Muscle layer of colon (tissue), 2 donors: ENCODE measurements around the gene DUSP12.

Experiments
- H3K27ac ChIP-seq: one replicate; pipeline ENCODE4 v1.7.0; 2013; ENCODE audit warnings: low read depth, mild to moderate bottlenecking, low read length, moderate library complexity
- H3K27me3 ChIP-seq, 2 donors: one replicate each; pipeline ENCODE4 v1.7.0; 2013; ENCODE audit warnings: low read length in 2 of 2, mild to moderate bottlenecking in 2 of 2; ENCODE audit not compliant: insufficient read depth in 2 of 2, control insufficient read depth in 1 of 2
- H3K36me3 ChIP-seq: one replicate; pipeline ENCODE4 v1.7.0; 2013; ENCODE audit warnings: mild to moderate bottlenecking, low read length; ENCODE audit not compliant: insufficient read depth
- H3K4me1 ChIP-seq: one replicate; pipeline ENCODE4 v1.7.0; 2013; ENCODE audit warnings: mild to moderate bottlenecking, low read length; ENCODE audit not compliant: insufficient read depth
- H3K4me3 ChIP-seq, 2 donors: one replicate each; pipeline ENCODE4 v1.7.0; 2013; ENCODE audit warnings: low read length in 2 of 2, low read depth in 1 of 2, mild to moderate bottlenecking in 1 of 2, moderate library complexity in 1 of 2
- H3K9ac ChIP-seq: one replicate; pipeline ENCODE4 v1.7.0; 2013; ENCODE audit warnings: low read length
- H3K9me3 ChIP-seq: one replicate; pipeline ENCODE4 v1.7.0; 2013; ENCODE audit warnings: mild to moderate bottlenecking, low read length
- donor health status: abdominal sarcoma.
- donor health status: Adenocarcinoma of cecum.

Gene DUSP12

DNA sequence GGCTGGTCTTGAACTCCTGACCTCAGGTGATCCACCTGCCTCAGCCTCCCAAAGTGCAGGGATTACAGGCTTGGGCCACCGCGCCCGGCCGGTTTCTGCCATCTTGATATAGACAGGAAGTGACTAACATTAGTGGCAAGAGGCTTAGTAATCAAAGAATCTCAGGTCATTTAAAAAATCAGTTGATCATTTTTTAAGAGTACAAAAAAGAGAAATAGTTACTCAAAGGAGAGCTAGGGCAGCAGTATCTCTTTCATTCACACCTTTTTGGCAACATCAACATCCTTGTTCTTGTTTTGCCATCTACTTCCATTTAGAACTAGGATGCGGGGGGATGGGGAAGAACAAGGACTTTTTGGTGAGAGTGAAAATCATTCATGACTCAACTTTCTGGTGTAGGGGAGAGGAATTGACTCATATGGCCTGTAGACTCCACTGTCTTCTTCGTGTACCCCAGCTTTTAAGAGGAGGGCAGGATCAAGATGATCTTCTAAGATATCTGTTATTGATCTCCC is 19.5 kb upstream of the DUSP12 start:
- Histone ChIP-seq H3K4me1 (peaks cover 5% of the 10 kb centered on the region), H3K27ac (no peak overlapping the region), H3K9ac (no peak overlapping the region), H3K27me3 (no peaks in the 10 kb centered on the region), H3K4me3 (no peak overlapping the region), H3K9me3 (no peaks in the 10 kb centered on the region), H3K36me3 (no peaks in the 10 kb centered on the region)

DNA sequence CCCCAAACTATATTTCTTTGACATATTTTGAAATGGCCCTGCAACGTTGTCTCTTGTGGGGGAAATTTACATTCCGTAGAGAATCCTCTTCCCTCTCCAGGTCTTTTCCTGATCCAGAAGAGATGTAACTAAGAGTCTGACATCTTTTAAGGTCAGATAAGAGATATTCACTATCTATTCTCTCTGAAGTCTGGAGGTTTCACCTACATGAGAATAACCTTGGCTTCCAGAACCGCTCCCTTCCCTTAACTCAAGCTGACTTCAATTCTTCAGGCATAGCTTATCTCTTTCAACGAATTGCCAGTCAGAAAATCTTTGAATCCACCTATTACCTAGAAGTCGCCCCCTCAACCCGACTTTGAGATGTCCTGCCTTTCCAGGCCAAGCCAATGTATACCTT is 18.3 kb upstream of the DUSP12 start:
- H3K36me3 ChIP-seq, result no peaks in the 10 kb centered on the region
- H3K4me1 ChIP-seq, result no peaks in the 10 kb centered on the region
- no peaks in the 10 kb centered on the region for H3K27me3 ChIP-seq
- no peaks in the 10 kb centered on the region for H3K9me3 ChIP-seq
- no peak overlapping the region for H3K27ac ChIP-seq
- no peak overlapping the region for H3K9ac ChIP-seq
- H3K4me3 ChIP-seq, result no peak overlapping the region

DNA sequence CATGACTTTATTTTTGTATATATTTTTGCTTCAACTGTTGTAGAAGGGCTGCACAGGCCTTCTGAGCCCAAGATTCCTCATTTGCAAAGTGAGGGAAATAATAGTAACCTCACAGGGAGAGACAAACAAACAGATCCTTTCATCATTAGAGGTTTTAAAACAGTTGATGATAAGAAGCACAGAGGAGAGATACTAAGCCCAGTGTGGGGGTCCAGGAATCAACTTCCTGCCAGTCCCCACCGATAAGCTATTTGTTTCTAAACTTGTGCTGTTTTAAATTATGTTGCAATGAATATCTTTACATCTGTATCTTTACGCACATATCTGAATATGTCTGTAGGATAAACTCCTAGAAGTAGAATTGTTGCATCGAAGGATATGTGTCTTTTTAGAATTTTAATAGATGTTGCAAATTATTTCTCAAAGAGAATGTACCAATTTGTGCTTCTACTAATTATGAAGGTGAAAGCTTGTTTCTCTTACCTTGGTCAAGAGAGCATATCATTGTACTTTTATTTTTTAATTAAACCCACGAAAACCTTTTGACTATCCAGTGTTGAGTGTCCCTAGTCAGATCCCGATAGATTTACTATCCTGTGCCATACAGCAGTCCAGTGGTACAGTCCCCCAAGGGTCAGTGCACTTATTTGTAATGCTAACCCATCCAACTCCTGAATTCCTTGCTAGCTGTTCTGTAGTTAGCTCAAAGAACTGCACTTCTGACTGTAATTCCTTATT is 17.4 kb upstream of the DUSP12 start:
- no peaks in the 10 kb centered on the region for H3K4me1 ChIP-seq
- no peak overlapping the region for H3K9ac ChIP-seq
- H3K27ac ChIP-seq, result no peak overlapping the region
- H3K9me3 ChIP-seq, result no peaks in the 10 kb centered on the region
- H3K36me3 ChIP-seq, result no peaks in the 10 kb centered on the region
- H3K27me3 ChIP-seq, result no peaks in the 10 kb centered on the region
- no peak overlapping the region for H3K4me3 ChIP-seq

DNA sequence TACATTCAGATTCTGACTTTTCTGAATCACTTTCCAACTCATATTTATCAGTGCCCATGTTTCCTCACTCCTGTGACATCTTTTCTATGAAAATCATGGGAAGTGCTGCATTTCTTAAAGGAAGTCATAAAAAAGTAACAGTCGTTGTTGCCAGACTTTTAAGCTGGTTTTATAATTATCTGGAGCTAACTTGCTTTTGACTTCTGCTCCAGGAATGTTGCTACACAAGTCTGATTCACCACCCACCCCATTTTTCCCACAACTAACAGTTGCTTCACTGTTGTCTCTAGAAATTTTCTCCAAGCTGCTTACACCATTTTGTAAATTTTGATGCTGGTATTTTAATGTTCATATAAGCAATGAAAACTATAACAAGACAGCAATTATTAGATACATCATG is 16.1 kb upstream of the DUSP12 start:
- Histone ChIP-seq H3K36me3 (no peaks in the 10 kb centered on the region), H3K27me3 (no peaks in the 10 kb centered on the region), H3K4me3 (no peak overlapping the region), H3K27ac (no peak overlapping the region), H3K9me3 (no peaks in the 10 kb centered on the region), H3K4me1 (no peaks in the 10 kb centered on the region), H3K9ac (no peak overlapping the region)

DNA sequence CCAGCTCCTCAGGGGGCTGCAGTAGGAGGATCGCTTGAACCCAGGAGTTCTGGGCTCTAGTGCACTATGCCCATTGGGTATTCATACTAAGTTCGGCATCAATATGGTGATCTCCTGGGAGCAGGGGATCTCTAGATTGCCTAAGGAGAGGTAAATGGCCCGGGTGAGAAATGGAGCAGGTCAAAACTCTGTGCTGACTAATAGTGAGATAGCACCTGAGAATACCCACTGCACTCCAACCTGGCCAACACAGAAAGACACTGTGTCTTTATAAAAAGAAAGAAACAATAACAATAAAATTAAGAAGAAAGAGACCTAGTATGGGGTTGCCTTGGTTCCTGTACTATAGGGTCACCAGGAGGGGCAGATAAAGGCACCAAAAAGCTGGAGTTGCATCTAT is 13.7 kb upstream of the DUSP12 start:
- H3K27ac ChIP-seq, result no peak overlapping the region
- no peak overlapping the region for H3K9ac ChIP-seq
- H3K27me3 ChIP-seq, result no peaks in the 10 kb centered on the region
- no peaks in the 10 kb centered on the region for H3K9me3 ChIP-seq
- H3K4me1 ChIP-seq, result no peaks in the 10 kb centered on the region
- no peak overlapping the region for H3K4me3 ChIP-seq
- H3K36me3 ChIP-seq, result no peaks in the 10 kb centered on the region

DNA sequence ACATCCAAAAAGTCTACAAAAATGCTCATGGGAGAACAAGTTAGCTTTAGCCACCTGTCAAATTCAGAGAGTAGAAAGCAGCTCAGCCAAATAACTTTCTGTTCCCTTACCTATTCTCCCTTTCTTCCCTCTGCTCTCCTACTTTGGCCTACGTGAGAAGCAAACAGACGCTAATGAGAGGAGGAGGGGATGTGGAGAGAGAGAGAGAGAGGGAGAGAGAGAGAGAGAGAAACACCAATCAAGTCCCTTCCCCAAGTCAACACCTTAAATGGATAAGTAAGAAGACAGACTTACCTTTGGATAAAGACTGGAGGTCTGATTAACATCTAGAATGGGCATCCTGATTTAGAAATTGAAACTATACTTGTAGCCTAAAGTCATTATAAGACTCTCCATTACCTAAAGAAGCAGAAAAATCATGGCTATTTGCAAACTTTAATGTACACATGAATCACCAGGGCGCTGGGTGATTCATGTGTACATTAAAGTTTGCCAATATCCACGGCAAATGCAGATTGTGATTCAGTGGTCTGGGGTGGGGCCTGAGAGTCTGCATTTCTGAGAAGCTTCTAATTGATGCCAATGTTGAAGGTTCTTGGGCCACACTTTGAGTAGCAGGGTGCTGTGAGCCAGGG is 13.1 kb upstream of the DUSP12 start:
- no peak overlapping the region for H3K27ac ChIP-seq
- H3K36me3 ChIP-seq, result no peaks in the 10 kb centered on the region
- H3K9ac ChIP-seq, result no peak overlapping the region
- no peak overlapping the region for H3K4me3 ChIP-seq
- H3K27me3 ChIP-seq, result no peaks in the 10 kb centered on the region
- no peaks in the 10 kb centered on the region for H3K9me3 ChIP-seq
- no peaks in the 10 kb centered on the region for H3K4me1 ChIP-seq

DNA sequence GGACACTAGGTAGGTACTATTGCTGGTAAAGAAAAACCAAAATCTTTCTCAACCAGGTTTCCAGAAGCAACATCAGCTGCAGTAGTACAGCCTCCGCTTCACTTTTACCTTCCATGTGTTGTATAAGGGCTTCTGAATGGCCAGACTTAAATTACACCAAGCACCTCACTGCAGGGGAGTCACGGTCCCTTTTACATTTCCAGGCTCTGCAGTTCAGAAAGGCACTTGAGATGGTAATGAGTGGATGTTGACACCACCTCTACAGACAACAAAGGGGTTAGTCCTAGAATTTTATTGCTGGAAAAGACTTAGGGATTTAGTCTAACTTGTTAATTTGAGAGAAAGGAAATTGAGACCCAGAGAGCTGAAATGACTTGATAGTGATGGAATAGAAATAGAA is 12.0 kb upstream of the DUSP12 start:
- no peak overlapping the region for H3K9ac ChIP-seq
- no peak overlapping the region for H3K4me3 ChIP-seq
- no peaks in the 10 kb centered on the region for H3K27me3 ChIP-seq
- no peaks in the 10 kb centered on the region for H3K36me3 ChIP-seq
- no peak overlapping the region for H3K27ac ChIP-seq
- H3K4me1 ChIP-seq, result no peaks in the 10 kb centered on the region
- H3K9me3 ChIP-seq, result no peaks in the 10 kb centered on the region

DNA sequence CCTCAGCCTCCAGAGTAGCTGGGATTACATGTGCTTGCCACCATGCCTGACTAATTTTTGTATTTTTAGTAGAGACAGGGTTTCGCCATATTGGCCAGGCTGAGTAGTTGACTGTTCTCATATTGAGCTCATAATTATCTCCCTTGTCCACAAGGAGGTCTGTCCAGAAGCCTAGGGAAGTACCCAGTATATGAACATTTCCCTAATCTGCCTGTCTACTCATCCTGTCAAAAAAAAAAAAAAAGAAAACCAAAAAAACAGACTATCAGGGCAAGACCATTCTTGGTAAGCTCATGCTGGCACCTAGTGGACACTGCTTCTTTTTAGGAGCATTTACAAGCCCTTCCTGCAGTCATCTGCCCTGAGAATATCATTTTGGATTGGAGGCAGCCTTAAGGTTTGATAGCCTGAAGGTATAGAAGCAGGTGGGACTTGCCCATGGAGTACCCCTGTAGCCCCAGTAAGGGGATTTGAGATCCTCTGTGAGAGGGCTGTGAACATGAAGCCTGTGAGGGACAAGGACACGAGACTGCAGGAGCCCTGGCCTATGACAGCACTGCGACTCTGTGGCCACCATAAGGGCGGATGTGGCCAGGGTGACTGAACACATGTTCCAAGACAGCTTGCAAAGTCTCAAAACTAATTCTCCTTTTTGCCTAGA is 10.8 kb upstream of the DUSP12 start:
- no peaks in the 10 kb centered on the region for H3K36me3 ChIP-seq
- H3K4me3 ChIP-seq, result no peak overlapping the region
- H3K4me1 ChIP-seq, result no peaks in the 10 kb centered on the region
- no peak overlapping the region for H3K27ac ChIP-seq
- H3K9me3 ChIP-seq, result no peaks in the 10 kb centered on the region
- H3K27me3 ChIP-seq, result no peaks in the 10 kb centered on the region
- H3K9ac ChIP-seq, result no peak overlapping the region

DNA sequence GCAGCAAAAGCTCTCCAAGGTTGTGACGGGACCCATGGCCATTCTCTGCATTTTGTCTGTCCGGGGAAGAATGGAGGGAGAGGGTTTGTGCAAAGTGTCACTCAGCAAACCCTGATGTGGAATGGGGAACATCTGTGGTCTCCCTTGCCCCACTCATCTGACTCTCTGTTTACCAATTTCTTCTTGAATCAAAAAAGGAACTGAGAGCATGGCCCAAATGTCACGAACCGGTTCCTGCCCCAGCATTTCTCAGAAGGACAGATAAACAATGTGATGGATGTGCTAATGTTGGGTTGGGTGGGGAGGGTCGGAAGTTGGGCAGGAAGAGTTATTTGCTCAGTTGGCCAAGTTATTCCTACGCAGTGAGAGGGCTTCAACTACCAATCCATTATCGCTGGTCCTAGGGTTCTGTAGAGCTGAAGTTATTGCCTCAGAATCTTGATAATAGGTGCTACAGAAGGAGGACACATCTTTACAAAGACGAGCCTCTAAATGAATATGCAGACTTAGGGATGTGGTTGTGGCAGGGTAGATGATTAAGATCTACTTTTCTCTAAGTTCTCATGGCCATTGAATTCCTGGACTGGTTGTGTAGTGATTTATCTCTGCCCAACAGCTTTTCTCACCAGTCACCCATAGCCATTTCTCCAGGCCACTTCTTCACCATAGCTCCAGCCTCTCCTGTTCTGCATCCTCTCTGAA is 9.6 kb upstream of the DUSP12 start:
- Histone ChIP-seq H3K4me3 (no peak overlapping the region), H3K9ac (no peak overlapping the region), H3K27ac (no peak overlapping the region)

DNA sequence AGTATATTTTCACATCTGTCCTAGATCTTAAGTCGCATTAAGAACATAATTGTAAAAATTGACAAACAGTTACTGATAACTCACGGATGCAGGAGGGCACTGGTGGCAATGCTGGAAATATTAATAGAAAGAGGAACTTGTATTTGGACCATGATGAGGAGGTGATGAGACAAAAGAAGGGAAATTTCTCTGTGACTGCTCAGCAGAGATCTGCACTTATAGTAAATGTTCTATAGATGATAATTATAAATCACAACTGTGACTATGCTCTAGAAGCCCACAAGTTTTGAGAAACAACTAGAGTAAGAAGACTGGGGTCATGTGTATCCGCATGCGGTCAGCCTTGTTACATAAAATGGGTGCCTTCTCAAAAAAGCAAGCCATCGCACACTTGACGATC is 8.7 kb upstream of the DUSP12 start:
- Histone ChIP-seq H3K36me3 (no peaks in the 10 kb centered on the region), H3K27me3 (no peaks in the 10 kb centered on the region), H3K9me3 (no peaks in the 10 kb centered on the region), H3K4me1 (no peaks in the 10 kb centered on the region), H3K9ac (no peak overlapping the region), H3K27ac (no peak overlapping the region), H3K4me3 (no peak overlapping the region)

More for the DNA sequence above, 9.6 kb upstream of the DUSP12 start:
- Histone ChIP-seq H3K36me3 (no peaks in the 10 kb centered on the region), H3K27me3 (no peaks in the 10 kb centered on the region), H3K9me3 (no peaks in the 10 kb centered on the region), H3K4me1 (no peaks in the 10 kb centered on the region)

DNA sequence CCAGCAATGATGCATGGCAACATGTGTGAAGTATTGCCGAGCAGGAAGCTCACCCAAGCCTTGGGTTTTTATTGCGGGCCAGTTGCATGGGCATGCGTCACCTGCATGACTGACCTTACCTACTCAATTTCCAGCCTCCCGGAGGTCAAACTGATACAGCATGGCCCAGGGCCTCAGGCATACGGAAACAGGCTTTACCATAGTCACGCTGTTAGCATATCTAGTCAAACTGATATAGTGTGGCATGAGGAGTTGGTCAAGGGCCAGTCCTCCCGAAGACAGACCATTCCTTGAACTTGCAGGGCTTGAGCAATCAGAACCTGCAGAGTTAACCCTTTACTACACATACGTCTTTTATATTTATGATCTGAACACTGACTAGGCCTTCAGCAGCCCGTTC is 6.4 kb upstream of the DUSP12 start:
- Histone ChIP-seq H3K27me3 (no peaks in the 10 kb centered on the region), H3K4me3 (no peak overlapping the region)

More for the DNA sequence above, 6.4 kb upstream of the DUSP12 start:
- no peaks in the 10 kb centered on the region for H3K36me3 ChIP-seq
- H3K27ac ChIP-seq, result no peak overlapping the region
- no peaks in the 10 kb centered on the region for H3K4me1 ChIP-seq
- H3K9ac ChIP-seq, result no peak overlapping the region
- H3K9me3 ChIP-seq, result no peaks in the 10 kb centered on the region
